Caco-2 (cell line): ENCODE data around the gene SPECC1. TPM values are rescaled to one million over a fixed set of nuclear protein-coding genes. Genes with fewer than 3 reads are reported as not detected.

Experiments
- BruUV-seq: library from RNA; stranded (reverse); fragments of 400-500 nt; replicated peaks from 2 replicates; lab custom pipeline; 2021; lab: Mats Ljungman, UMichigan
- CTCF ChIA-PET: fragments of 300-600 bp; sonication (Branson Sonifier 250); formaldehyde crosslinking; loops from one replicate; lab custom pipeline; 2022; ENCODE audit warnings: antibody characterized with exemption; lab: Charles Lee
- POLR2A ChIA-PET: fragments of 300-600 bp; sonication (Branson Sonifier 250); formaldehyde crosslinking; loops from one replicate; lab custom pipeline; 2022; ENCODE audit warnings: antibody characterized with exemption; lab: Charles Lee
- DNase-seq, 2 experiments: peaks; one replicate each; pipeline versions ENCODE4 v3.0.0 to v3.0.0-alpha.2; 2020 to 2022
- H3K27me3 ChIP-seq: replicated peaks from 2 replicates; pipeline ENCODE4 v1.6.0; 2011; ENCODE audit warnings: low read length; ENCODE audit not compliant: control insufficient read depth, insufficient read depth
- H3K36me3 ChIP-seq: 2 replicates; pipeline ENCODE4 v1.5.1; 2011; ENCODE audit warnings: low read length; ENCODE audit not compliant: control insufficient read depth, insufficient read depth
- H3K4me1 ChIP-seq: fragments of 250-450 bp; sonication (Bioruptor Pico); 2 replicates; pipeline ENCODE4 v1.5.1; 2020; ENCODE audit warnings: mild to moderate bottlenecking
- H3K4me3 ChIP-seq: 2 replicates; pipeline ENCODE4 v1.5.1; 2011; ENCODE audit warnings: low read depth, mild to moderate bottlenecking, control low read depth, low read length
- H3K9me3 ChIP-seq: fragments of 250-450 bp; sonication (Bioruptor Pico); 2 replicates; pipeline ENCODE4 v1.5.1; 2020; ENCODE audit warnings: mild to moderate bottlenecking, moderate library complexity
- H3K27ac Mint-ChIP-seq: one replicate; pipeline ENCODE4 v1.8.0; 2022; ENCODE audit warnings: mixed read lengths; ENCODE audit not compliant: unreplicated experiment
- H3K27me3 Mint-ChIP-seq: one replicate; pipeline ENCODE4 v1.8.0; 2022; ENCODE audit warnings: mixed read lengths; ENCODE audit not compliant: insufficient read depth, unreplicated experiment
- H3K36me3 Mint-ChIP-seq: one replicate; pipeline ENCODE4 v1.8.0; 2022; ENCODE audit warnings: mild to moderate bottlenecking, mixed read lengths; ENCODE audit not compliant: insufficient read depth, unreplicated experiment
- H3K4me1 Mint-ChIP-seq: one replicate; pipeline ENCODE4 v1.8.0; 2022; ENCODE audit warnings: low read depth, mixed read lengths; ENCODE audit not compliant: unreplicated experiment
- H3K4me3 Mint-ChIP-seq: one replicate; pipeline ENCODE4 v1.8.0; 2022; ENCODE audit warnings: mild to moderate bottlenecking, moderate library complexity, mixed read lengths; ENCODE audit not compliant: unreplicated experiment
- H3K9me3 Mint-ChIP-seq: one replicate; pipeline ENCODE4 v1.8.0; 2022; ENCODE audit warnings: mixed read lengths; ENCODE audit not compliant: unreplicated experiment
- CTCF ChIP-seq, 2 experiments: fragments of 200-600 bp in 1 of 2; IDR thresholded peaks; 1 replicate in 1 of 2; 2 replicates in 1 of 2; pipeline versions ENCODE4 v1.5.1 to v1.8.0; 2011 to 2022; ENCODE audit warnings: antibody characterized with exemption in 1 of 2, control low read depth in 1 of 2, inconsistent platforms in 1 of 2, low read depth in 1 of 2, low read length in 1 of 2, mild to moderate bottlenecking in 1 of 2, moderate library complexity in 1 of 2; ENCODE audit not compliant: insufficient read depth in 1 of 2, severe bottlenecking in 1 of 2, unreplicated experiment in 1 of 2
- intact Hi-C: fragments of 100-400 bp; cut with micrococcal nuclease; formaldehyde crosslinking; loops from one replicate; pipeline ENCODE4 v1.10.0; 2022; ENCODE audit not compliant: unreplicated experiment
- total RNA-seq: library from RNA; stranded (reverse); gene quantifications from 2 replicates; pipeline ENCODE4 v1.2.3, GENCODE V29; 2022

Gene SPECC1
- total RNA-seq, 1 experiment from 2014 or later = 123 TPM

- POLR2A ChIA-PET = interaction anchor here (0.5 kb wide), 1 partner anchor 613 kb away, joined by 11 read pairs; no protein-coding TSS in a partner anchor
Measured at GRCh38 chr17:20141198-20141972, 132.2 kb downstream of the SPECC1 start.

GRCh38 chr17:20142268-20142667 lies 133.1 kb downstream of the SPECC1 start:
- no peaks in the 10 kb centered on the region for H3K27me3 ChIP-seq
- Mint-ChIP-seq H3K27ac (no peak overlapping the region), H3K36me3 (no peaks in the 10 kb centered on the region), H3K4me1 (no peaks in the 10 kb centered on the region), H3K4me3 (no peak overlapping the region), H3K9me3 (no peaks in the 10 kb centered on the region), H3K27me3 (no peaks in the 10 kb centered on the region)
- DNase-seq = no peak
- CTCF ChIA-PET = no interaction called here
- BruUV-seq = no TSS peak
- TF ChIP-seq CTCF (IDR thresholded peaks at IDR 0.05; ENCODE audit: insufficient read depth in 1 of 2, low read depth in 1 of 2, low read length in 1 of 2, severe bottlenecking in 1 of 2, unreplicated experiment in 1 of 2) = no peak
- H3K9me3 ChIP-seq = no peaks in the 10 kb centered on the region
- POLR2A ChIA-PET = interaction anchor here (0.5 kb wide), 1 partner anchor 614 kb away, joined by 11 read pairs; no protein-coding TSS in a partner anchor
- H3K4me1 ChIP-seq = no peaks in the 10 kb centered on the region
- H3K36me3 ChIP-seq = no peaks in the 10 kb centered on the region
- intact Hi-C loops = no loop called here
- H3K4me3 ChIP-seq = no peak overlapping the region

More at GRCh38 chr17:20141198-20141972, 132.2 kb downstream of the SPECC1 start:
- no peak for TF ChIP-seq CTCF (IDR thresholded peaks at IDR 0.05; ENCODE audit: insufficient read depth in 1 of 2, low read depth in 1 of 2, low read length in 1 of 2, severe bottlenecking in 1 of 2, unreplicated experiment in 1 of 2)
- intact Hi-C loops = no loop called here
- H3K27me3 ChIP-seq = no peaks in the 10 kb centered on the region
- H3K4me1 ChIP-seq = no peaks in the 10 kb centered on the region
- H3K4me3 ChIP-seq = no peak overlapping the region
- H3K27ac Mint-ChIP-seq = no peak overlapping the region
- no peak for DNase-seq
- H3K27me3 Mint-ChIP-seq = no peaks in the 10 kb centered on the region
- no peaks in the 10 kb centered on the region for H3K36me3 ChIP-seq
- no peaks in the 10 kb centered on the region for H3K9me3 Mint-ChIP-seq
- BruUV-seq = no TSS peak
- H3K36me3 Mint-ChIP-seq = no peaks in the 10 kb centered on the region
- no peaks in the 10 kb centered on the region for H3K4me1 Mint-ChIP-seq
- no peaks in the 10 kb centered on the region for H3K9me3 ChIP-seq
- CTCF ChIA-PET = no interaction called here
- H3K4me3 Mint-ChIP-seq = no peak overlapping the region

GRCh38 chr17:20143740-20144139 lies 134.6 kb downstream of the SPECC1 start:
- POLR2A ChIA-PET = no interaction called here
- no peak for TF ChIP-seq CTCF (IDR thresholded peaks at IDR 0.05; ENCODE audit: insufficient read depth in 1 of 2, low read depth in 1 of 2, low read length in 1 of 2, severe bottlenecking in 1 of 2, unreplicated experiment in 1 of 2)

More at GRCh38 chr17:20143740-20144139, 134.6 kb downstream of the SPECC1 start:
- Mint-ChIP-seq H3K4me1 (no peaks in the 10 kb centered on the region), H3K9me3 (no peaks in the 10 kb centered on the region), H3K36me3 (no peaks in the 10 kb centered on the region), H3K4me3 (no peak overlapping the region), H3K27me3 (no peaks in the 10 kb centered on the region), H3K27ac (no peak overlapping the region)
- intact Hi-C loops = no loop called here
- no TSS peak for BruUV-seq
- Histone ChIP-seq H3K36me3 (no peaks in the 10 kb centered on the region), H3K4me3 (no peak overlapping the region), H3K9me3 (no peaks in the 10 kb centered on the region), H3K4me1 (no peaks in the 10 kb centered on the region), H3K27me3 (no peaks in the 10 kb centered on the region)
- no peak for DNase-seq
- CTCF ChIA-PET = no interaction called here
